Breast epithelium (tissue), 3 donors: ENCODE data around the gene TMPRSS9.

Experiments used
- POLR2A ChIP-seq: fragments of 450-650 bp; IDR thresholded peaks from one replicate; pipeline ENCODE4 v1.6.1; 2016; ENCODE audit warnings: antibody characterized with exemption, mild to moderate bottlenecking, moderate library complexity
- TF ChIP-seq, protein P1 (sequence below), 3 donors: fragments of 450-650 bp; IDR thresholded peaks; one replicate each; pipeline ENCODE4 v1.5.1; 2016 to 2017; ENCODE audit warnings: antibody characterized with exemption in 3 of 3, mild to moderate bottlenecking in 3 of 3, moderate library complexity in 3 of 3

DNA sequence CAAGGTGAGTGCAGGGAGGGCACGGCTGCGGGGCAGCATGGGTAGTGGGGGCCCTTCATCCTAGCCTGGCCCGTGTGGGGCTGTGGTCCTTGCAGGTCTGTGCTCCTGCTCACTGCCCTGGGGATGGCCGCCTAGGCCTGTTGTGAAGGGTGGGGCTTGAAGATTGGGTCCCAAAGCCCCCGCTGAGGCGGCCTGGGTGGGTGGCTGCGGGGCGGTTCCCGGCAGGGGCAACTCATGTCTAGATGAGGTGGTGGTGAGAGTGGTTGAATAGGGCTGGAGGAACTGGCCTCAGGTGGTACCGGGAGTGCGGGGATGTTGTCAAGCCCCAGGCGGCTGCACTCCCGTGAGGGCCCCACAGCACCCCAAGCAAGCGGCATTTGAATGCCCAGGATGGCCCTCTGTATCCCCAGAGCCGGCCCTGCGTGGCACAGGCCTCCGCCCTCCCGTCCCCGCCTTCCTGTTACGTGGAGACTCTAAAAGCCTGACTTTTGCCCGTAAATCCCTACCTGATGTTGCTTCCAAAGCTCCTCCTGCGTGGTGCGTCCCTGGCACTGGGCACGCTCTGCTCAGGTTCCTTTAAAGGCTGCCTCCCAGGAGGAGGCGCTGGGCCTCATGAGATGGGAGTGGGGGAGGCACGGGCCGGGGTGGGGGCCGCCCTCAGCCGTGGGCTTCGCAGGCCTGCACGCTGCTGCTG lies 16.6 kb upstream of the TMPRSS9 start:
- TF ChIP-seq, protein P1, sequence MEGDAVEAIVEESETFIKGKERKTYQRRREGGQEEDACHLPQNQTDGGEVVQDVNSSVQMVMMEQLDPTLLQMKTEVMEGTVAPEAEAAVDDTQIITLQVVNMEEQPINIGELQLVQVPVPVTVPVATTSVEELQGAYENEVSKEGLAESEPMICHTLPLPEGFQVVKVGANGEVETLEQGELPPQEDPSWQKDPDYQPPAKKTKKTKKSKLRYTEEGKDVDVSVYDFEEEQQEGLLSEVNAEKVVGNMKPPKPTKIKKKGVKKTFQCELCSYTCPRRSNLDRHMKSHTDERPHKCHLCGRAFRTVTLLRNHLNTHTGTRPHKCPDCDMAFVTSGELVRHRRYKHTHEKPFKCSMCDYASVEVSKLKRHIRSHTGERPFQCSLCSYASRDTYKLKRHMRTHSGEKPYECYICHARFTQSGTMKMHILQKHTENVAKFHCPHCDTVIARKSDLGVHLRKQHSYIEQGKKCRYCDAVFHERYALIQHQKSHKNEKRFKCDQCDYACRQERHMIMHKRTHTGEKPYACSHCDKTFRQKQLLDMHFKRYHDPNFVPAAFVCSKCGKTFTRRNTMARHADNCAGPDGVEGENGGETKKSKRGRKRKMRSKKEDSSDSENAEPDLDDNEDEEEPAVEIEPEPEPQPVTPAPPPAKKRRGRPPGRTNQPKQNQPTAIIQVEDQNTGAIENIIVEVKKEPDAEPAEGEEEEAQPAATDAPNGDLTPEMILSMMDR (IDR thresholded peaks at IDR 0.05), result no peak
- TF ChIP-seq POLR2A, result no peak
